Parathyroid adenoma (tissue), 2 donors: ENCODE data around the gene TNRC6C.

Experiments
- H2AFZ ChIP-seq: fragments of 300-600 bp; sonication (generic); one replicate; pipeline ENCODE4 v1.7.0; 2017; ENCODE audit warnings: antibody characterized with exemption, mild to moderate bottlenecking
- H3K27ac ChIP-seq: fragments of 300-600 bp; sonication (generic); one replicate; pipeline ENCODE4 v1.7.0; 2017
- H3K27me3 ChIP-seq: fragments of 300-600 bp; sonication (generic); one replicate; pipeline ENCODE4 v1.7.0; 2017; ENCODE audit warnings: low read length; ENCODE audit not compliant: control insufficient read depth, insufficient read depth
- H3K36me3 ChIP-seq: fragments of 300-600 bp; sonication (generic); one replicate; pipeline ENCODE4 v1.7.0; 2017; ENCODE audit warnings: low read length; ENCODE audit not compliant: control insufficient read depth, insufficient read depth
- H3K4me1 ChIP-seq: fragments of 300-600 bp; sonication (generic); one replicate; pipeline ENCODE4 v1.7.0; 2017; ENCODE audit warnings: control low read depth
- H3K4me2 ChIP-seq: fragments of 300-600 bp; sonication (generic); one replicate; pipeline ENCODE4 v1.7.0; 2017; ENCODE audit warnings: low read length
- H3K4me3 ChIP-seq: fragments of 300-600 bp; sonication (generic); one replicate; pipeline ENCODE4 v1.7.0; 2017; ENCODE audit warnings: low read depth, low read length
- H3K79me2 ChIP-seq: fragments of 300-600 bp; sonication (generic); one replicate; pipeline ENCODE4 v1.7.0; 2017; ENCODE audit warnings: control low read depth
- H3K9ac ChIP-seq: fragments of 300-600 bp; sonication (generic); one replicate; pipeline ENCODE4 v1.7.0; 2017; ENCODE audit warnings: mild to moderate bottlenecking
- H3K9me3 ChIP-seq: fragments of 300-600 bp; sonication (generic); one replicate; pipeline ENCODE4 v1.7.0; 2017; ENCODE audit warnings: low read length; ENCODE audit not compliant: control insufficient read depth
- CTCF ChIP-seq: fragments of 300-600 bp; sonication (generic); IDR thresholded peaks from one replicate; pipeline ENCODE4 v1.7.0; 2017; ENCODE audit warnings: antibody characterized with exemption, mild to moderate bottlenecking
- donor health status: primary hyperparathyroidism.

TNRC6C gene

GRCh38 chr17:78039581-78039980 lies 81.1 kb downstream of the TNRC6C start:
- no peak for TF ChIP-seq CTCF
- peaks cover 6% of the 10 kb centered on the region for H3K79me2 ChIP-seq
- no peak overlapping the region for H3K27ac ChIP-seq
- H3K9ac ChIP-seq = no peak overlapping the region
- H3K36me3 ChIP-seq = no peaks in the 10 kb centered on the region
- no peaks in the 10 kb centered on the region for H3K27me3 ChIP-seq
- H3K4me3 ChIP-seq = no peak overlapping the region
- H3K9me3 ChIP-seq = no peaks in the 10 kb centered on the region
- H3K4me2 ChIP-seq = no peak overlapping the region
- H2AFZ ChIP-seq = no peak overlapping the region
- H3K4me1 ChIP-seq = peaks cover 10% of the 10 kb centered on the region

- Histone ChIP-seq H3K9me3 (no peaks in the 10 kb centered on the region), H3K27me3 (no peaks in the 10 kb centered on the region), H3K4me2 (peak overlapping the region; percentile 70), H3K4me1 (peaks cover 10% of the 10 kb centered on the region), H3K4me3 (peak overlapping the region; percentile 57), H3K9ac (no peak overlapping the region), H2AFZ (no peak overlapping the region), H3K27ac (peak overlapping the region; percentile 11), H3K79me2 (peaks cover 9% of the 10 kb centered on the region), H3K36me3 (no peaks in the 10 kb centered on the region)
- TF ChIP-seq CTCF = no peak
Observed at GRCh38 chr17:78040440-78041385, 82.2 kb downstream of the TNRC6C start.

GRCh38 chr17:78041386-78042179 lies 83.1 kb downstream of the TNRC6C start:
- Histone ChIP-seq H3K4me1 (peaks cover 10% of the 10 kb centered on the region), H3K9ac (no peak overlapping the region), H3K4me3 (peak overlapping the region; percentile 57), H3K9me3 (no peaks in the 10 kb centered on the region), H3K27ac (peak overlapping the region; percentile 11), H2AFZ (no peak overlapping the region), H3K4me2 (peak overlapping the region; percentile 70), H3K36me3 (no peaks in the 10 kb centered on the region), H3K27me3 (no peaks in the 10 kb centered on the region), H3K79me2 (peaks cover 9% of the 10 kb centered on the region)
- no peak for TF ChIP-seq CTCF

GRCh38 chr17:78042542-78042941 lies 84.0 kb downstream of the TNRC6C start:
- H3K4me2 ChIP-seq = no peak overlapping the region
- peak overlapping the region; percentile 3 for H3K4me3 ChIP-seq
- H3K9me3 ChIP-seq = no peaks in the 10 kb centered on the region
- no peak for TF ChIP-seq CTCF
- peaks cover 9% of the 10 kb centered on the region for H3K79me2 ChIP-seq
- no peaks in the 10 kb centered on the region for H3K36me3 ChIP-seq
- H3K27ac ChIP-seq = no peak overlapping the region
- H2AFZ ChIP-seq = no peak overlapping the region
- H3K27me3 ChIP-seq = no peaks in the 10 kb centered on the region
- H3K4me1 ChIP-seq = peaks cover 10% of the 10 kb centered on the region
- H3K9ac ChIP-seq = no peak overlapping the region
